Aorta (tissue), 5 donors: ENCODE data around the gene KRT7. TPM values are rescaled to one million over a fixed set of nuclear protein-coding genes. Genes with fewer than 3 reads are reported as not detected.

Experiments
- ATAC-seq: fragments of 200-7000 bp; cut with Tn5 transposase; one replicate; pipeline ENCODE4 v1.9.1; 2022; ENCODE audit warnings: moderate library complexity; ENCODE audit not compliant: low FRiP score
- DNase-seq, 2 donors: peaks; one replicate each; pipeline ENCODE4 v3.0.0-alpha.2; 2020
- H3K27ac ChIP-seq, 2 donors: one replicate each; pipeline ENCODE4 v1.5.1; 2013; ENCODE audit warnings: low read length in 2 of 2, mild to moderate bottlenecking in 2 of 2, moderate library complexity in 2 of 2, control low read depth in 1 of 2, inconsistent platforms in 1 of 2, low read depth in 1 of 2
- H3K27me3 ChIP-seq, 2 donors: one replicate each; pipeline ENCODE4 v1.6.1; 2013; ENCODE audit warnings: control low read depth in 1 of 2, low read length in 1 of 2, mild to moderate bottlenecking in 1 of 2, moderate library complexity in 1 of 2; ENCODE audit not compliant: insufficient read depth in 2 of 2, control insufficient read depth in 1 of 2
- H3K36me3 ChIP-seq, 2 donors: one replicate each; pipeline ENCODE4 v1.6.1; 2013; ENCODE audit warnings: control low read depth in 1 of 2, low read length in 1 of 2, mild to moderate bottlenecking in 1 of 2; ENCODE audit not compliant: insufficient read depth in 2 of 2, control insufficient read depth in 1 of 2
- H3K4me1 ChIP-seq, 2 donors: one replicate each; pipeline ENCODE4 v1.6.1; 2013; ENCODE audit warnings: low read length in 2 of 2, control low read depth in 1 of 2, mild to moderate bottlenecking in 1 of 2, moderate library complexity in 1 of 2; ENCODE audit not compliant: insufficient read depth in 2 of 2, control insufficient read depth in 1 of 2
- H3K4me3 ChIP-seq, 2 donors: one replicate each; pipeline ENCODE4 v1.5.1; 2013; ENCODE audit warnings: low read length in 2 of 2, control low read depth in 1 of 2, mild to moderate bottlenecking in 1 of 2
- H3K9me3 ChIP-seq: one replicate; pipeline ENCODE4 v1.6.1; 2013; ENCODE audit warnings: mild to moderate bottlenecking, low read length; ENCODE audit not compliant: control insufficient read depth
- WGBS, 2 donors: extraction: QIAGEN DNeasy Blood & Tissue Kit; methylation state at CpG; one replicate each; pipeline ENCODE4 v1.1.7; 2013; 5-methylcytosine and 5-hydroxymethylcytosine counted together
- intact Hi-C, 2 donors: fragments of 100-400 bp; cut with DNase I; formaldehyde crosslinking; loops; one replicate each; pipeline versions ENCODE4 v1.14.2 to v1.15.0; 2022
- polyA plus RNA-seq, 2 donors: library from polyadenylated mRNA; stranded (reverse); fragments of 200-250 nt; gene quantifications; one replicate each; pipeline ENCODE4 v1.2.3, GENCODE V29; 2013
- total RNA-seq, 2 donors: library from RNA; stranded (reverse); fragmentation: NEBNext Ultra II Directional; extraction: Animal tissue kit (Norgen Biotek cat#: 25700); gene quantifications; one replicate each; pipeline ENCODE4 v1.2.1, GENCODE V29; 2021
- donor health status: healthy with polysubstance abuse.
- donor health status: Bipolar disorder and iron deficiency.
- donor health status: DM: no; HTN: no; CAD: no.
- donor health status: DM: no; HTN: no; CAD: no.
- donor health status: DM: yes; HTN: yes; CAD: no.

The KRT7 gene
- total and polyA plus RNA-seq, 4 donors, result 8.7 to 110 (median 50.0) TPM

DNA sequence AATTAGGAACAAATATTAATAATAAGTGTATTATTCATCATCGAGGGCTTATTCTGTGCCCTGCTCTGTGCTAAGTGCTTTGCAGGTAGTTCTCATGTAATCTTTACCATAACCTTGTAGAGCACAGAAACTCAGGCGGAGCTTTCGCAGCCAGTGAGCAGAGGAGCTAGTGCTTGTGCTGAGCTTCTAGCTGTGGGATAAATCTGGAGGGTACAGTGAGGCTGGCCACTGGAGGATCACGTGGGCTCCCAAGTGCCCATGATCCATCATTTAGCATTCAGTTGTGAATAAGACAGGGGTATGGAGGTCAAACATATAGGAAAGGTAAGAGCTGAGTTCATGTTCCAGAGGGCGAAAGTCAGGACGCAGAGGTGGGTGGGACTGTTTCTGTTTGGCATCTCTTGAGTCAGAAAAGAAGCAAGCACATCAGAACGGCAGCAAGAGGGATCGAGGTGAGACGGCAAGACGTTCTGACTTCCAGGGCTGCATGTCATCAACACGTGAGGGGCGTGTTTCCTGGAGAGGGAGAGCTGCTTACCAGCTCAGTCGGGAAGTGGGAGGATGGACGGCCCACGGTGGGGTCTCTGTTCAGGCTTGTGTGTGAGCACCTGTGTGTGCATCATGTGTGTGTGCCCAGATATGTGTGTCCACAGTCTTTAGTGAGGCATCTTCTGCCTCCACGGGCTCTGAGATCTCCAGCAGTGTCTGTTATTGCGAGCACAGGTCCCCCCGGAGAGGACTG lies 24.4 kb upstream of the KRT7 start:
- peak in 1 of 2 donors; percentile 60 for DNase-seq

DNA sequence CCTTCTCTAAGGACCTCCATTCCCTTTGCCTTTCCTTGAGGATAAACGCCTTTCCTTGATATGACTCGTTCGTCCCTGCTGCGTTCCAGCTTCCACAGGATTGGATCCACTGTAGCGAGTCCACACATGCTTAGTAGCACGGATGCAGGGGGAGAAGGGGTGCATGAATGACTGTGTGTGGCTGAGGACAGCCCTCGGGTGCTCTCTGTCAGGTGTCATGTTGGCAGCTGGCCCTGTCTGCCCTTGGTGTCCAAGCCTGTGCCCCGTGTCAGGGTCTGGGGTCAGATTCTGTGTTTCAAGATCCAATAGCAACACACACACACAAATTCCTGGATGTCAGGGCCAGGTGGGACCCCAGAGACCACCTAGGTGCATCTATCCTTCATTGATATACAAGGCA lies 23.7 kb upstream of the KRT7 start:
- WGBS, 2 donors, result 86 to 87% methylated on average over 8 of the region's 8 CpGs
- ATAC-seq, result no peak
- H3K9me3 ChIP-seq, result no peaks in the 10 kb centered on the region
- no peak overlapping the region for H3K4me3 ChIP-seq
- intact Hi-C loops, result no loop called here
- DNase-seq, result peak in 1 of 2 donors; percentile 68
- H3K27ac ChIP-seq, result no peak overlapping the region
- no peaks in the 10 kb centered on the region for H3K36me3 ChIP-seq
- no peaks in the 10 kb centered on the region for H3K27me3 ChIP-seq
- H3K4me1 ChIP-seq, result no peaks in the 10 kb centered on the region

More for the DNA sequence above, 24.4 kb upstream of the KRT7 start:
- H3K27me3 ChIP-seq, result no peaks in the 10 kb centered on the region
- no peaks in the 10 kb centered on the region for H3K9me3 ChIP-seq
- no peaks in the 10 kb centered on the region for H3K4me1 ChIP-seq
- 84 to 86% methylated on average over 18 of the region's 18 CpGs for WGBS, 2 donors
- no peak overlapping the region for H3K27ac ChIP-seq
- no peak overlapping the region for H3K4me3 ChIP-seq
- ATAC-seq, result no peak
- no peaks in the 10 kb centered on the region for H3K36me3 ChIP-seq
- intact Hi-C loops, result no loop called here

DNA sequence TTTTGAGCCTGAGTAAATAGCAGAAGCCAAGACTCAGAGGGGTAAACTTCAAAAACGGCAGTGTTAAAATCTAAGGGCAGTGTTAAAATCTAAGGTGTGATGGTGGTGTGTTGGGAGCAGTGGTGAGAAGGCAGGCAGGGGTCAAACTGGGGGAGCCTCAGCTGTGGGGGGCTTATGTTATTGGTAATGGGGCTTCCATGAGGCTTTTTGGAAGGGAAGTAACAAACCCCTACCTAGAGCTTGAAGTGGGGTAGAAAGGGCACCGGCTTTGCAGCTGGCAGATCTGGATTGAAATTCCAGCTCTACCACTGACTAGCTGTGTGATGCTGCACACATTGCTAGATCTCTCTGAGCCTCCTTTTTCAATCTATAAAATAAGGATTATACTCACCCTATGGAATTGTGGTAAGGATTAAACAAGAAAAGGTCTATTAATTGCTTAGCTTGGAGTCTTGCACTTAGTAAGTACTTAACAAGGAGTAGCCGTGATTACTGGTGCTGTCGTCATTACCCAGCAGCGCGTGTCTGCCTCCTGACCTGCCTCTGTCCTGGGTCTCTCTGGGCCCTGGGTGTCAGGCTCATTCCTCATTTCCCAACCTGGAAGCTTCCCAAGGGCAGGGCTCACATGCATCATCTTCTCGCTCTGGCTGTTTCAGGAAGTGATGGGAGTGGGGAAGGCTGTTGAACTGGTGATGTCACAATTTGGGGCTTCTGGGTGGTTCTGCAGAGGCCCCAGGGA lies 22.7 kb upstream of the KRT7 start:
- Histone ChIP-seq H3K36me3 (no peaks in the 10 kb centered on the region), H3K4me3 (no peak overlapping the region), H3K9me3 (no peaks in the 10 kb centered on the region), H3K27me3 (no peaks in the 10 kb centered on the region), H3K4me1 (no peaks in the 10 kb centered on the region), H3K27ac (no peak overlapping the region)
- ATAC-seq (no peak), DNase-seq (peak in 1 of 2 donors; percentile 67)
- intact Hi-C loops, result loop anchor here (5.0 kb wide), 2 partner anchors 112 to 117 kb away; partner anchors contain the start of gene KRT83 (in 1 of the 2)
- 93 to 94% methylated on average over 7 of the region's 7 CpGs for WGBS, 2 donors

DNA sequence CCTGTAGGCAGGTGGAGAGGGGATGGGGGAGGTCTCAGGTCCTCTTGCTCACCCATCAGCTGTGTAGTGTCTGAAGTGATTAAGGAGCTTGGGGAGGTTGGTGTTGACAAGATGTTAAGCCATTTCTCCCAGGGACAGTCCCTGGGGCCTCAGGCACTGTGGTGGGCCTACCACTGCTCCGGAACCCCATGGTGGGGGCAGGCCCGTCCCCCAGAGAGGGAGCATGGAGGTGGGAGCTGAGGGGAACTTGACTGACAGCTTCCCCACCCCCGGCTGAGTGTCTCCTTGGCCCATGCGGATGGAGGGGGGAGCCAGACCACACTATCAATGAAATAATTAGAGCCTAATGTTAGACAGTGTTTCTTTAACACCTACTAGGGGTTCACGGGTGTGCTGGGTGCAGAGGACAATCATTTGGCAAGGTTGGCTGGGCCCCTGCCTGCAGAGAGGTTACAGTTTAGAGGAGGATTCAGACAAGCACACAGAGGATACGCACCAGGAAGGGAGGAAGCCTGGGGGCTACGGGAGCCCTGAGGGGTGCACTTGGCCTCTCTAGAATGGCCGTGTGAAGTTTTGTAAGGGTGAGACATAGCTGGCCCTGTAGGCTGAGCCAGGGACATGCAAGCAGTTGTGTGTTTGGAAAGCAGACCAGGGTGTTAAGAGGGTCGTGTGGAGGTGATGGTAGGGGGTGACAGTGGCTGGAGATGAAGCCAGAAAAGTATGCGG lies 22.0 kb upstream of the KRT7 start:
- Histone ChIP-seq H3K27ac (no peak overlapping the region), H3K4me3 (no peak overlapping the region), H3K4me1 (no peaks in the 10 kb centered on the region), H3K9me3 (no peaks in the 10 kb centered on the region), H3K27me3 (no peaks in the 10 kb centered on the region), H3K36me3 (no peaks in the 10 kb centered on the region)
- intact Hi-C loops, result loop anchor here (5.0 kb wide), 2 partner anchors 111 to 116 kb away; partner anchors contain the start of gene KRT83 (in 1 of the 2)
- DNase-seq (peak in 1 of 2 donors; percentile 57), ATAC-seq (no peak)
- WGBS, 2 donors, result 84 to 85% methylated on average over 10 of the region's 10 CpGs

DNA sequence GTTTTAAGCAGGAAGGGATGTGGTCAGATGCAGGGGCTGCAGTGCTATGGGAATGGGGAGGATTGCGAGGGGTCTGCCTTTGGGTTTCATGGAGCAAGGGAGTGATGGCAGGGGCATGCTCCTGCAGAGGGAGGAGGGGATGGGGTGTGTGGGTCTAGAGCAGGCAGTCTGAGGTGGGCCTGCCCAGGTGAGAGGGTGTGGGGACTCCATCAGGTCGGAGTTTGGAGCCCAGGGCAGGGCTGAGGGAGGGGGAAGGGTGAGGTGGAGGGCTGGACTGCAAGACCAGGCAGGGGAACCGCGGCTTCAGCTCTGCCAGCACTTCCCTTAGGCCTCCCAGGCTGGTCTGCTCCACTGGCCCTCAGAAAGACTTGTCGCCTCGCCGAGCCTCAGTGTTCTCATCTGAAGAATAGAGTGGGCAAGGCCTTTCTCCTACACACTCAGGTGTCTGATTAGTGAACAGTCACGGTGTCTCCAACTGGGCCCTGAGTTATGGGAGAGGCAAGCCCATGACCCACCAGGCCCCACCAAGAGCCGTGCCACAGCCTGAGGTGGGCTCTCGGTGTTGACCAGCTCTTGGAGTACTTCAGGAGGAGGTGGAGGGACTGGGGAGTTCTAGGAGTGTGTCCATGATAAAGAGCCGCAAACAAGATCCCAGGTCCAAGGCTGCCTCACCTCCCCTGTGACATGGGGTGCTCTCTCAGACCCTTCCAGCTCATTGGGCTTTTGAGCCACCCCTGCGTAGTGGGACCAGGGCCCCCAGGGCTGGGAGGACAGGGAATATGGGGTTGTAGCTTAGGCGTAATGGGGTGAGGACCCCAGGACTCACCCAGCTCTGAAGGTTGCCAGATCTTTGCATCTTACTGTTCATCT lies 21.1 kb upstream of the KRT7 start:
- no peak for ATAC-seq
- DNase-seq, result peak; percentile 30 to 64
- WGBS, 2 donors, result 95 to 97% methylated on average over 13 of the region's 13 CpGs
- no peaks in the 10 kb centered on the region for H3K36me3 ChIP-seq
- intact Hi-C loops, result loop anchor here (5.0 kb wide), 2 partner anchors 110 to 115 kb away; partner anchors contain the start of gene KRT83 (in 1 of the 2)
- no peaks in the 10 kb centered on the region for H3K9me3 ChIP-seq
- no peak overlapping the region for H3K27ac ChIP-seq
- H3K4me3 ChIP-seq, result no peak overlapping the region
- no peaks in the 10 kb centered on the region for H3K27me3 ChIP-seq
- no peaks in the 10 kb centered on the region for H3K4me1 ChIP-seq

DNA sequence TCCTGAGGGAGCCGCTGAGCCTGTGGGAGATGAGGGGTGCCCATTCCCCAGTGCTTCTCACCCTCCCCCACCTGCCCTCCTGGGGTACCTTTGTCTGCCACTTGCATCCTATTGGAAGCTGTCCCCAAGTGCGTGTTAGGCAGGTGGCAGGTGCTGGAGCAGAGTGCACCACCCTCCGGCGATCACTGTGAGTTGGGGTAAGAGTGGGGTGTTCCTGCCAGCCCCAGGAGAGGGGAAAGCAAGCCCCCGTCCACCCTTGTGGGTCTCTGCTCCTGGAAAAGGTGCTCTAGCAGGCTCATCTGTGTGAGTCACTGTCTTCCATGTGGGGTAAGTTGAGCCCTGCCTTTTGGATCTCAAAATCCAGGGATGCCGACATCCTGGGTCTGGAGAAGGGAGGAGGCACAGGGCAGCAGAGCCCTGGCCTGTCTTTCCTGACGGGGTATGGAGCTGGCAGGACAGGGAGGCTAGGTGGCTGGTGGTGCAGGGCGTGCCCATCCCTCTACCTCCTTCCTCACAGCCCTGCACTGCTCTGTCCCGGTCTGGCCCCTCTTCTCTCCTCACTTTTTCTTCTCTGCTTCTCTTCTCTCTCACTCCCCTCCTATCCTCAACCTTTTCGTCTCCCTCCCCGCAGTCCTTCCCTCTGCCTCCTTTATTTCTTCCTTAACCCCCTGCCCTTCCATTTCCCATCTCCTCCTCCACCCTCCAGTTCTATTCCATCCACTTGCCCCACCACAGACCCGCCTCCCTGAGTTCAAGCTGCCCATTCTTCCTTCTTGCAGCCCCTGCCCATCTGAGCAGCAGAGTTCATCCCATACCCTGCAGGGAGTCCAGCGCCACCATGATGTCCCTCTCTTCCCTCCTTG lies 20.1 kb upstream of the KRT7 start:
- Histone ChIP-seq H3K27me3 (no peaks in the 10 kb centered on the region), H3K4me3 (no peak overlapping the region), H3K9me3 (no peaks in the 10 kb centered on the region), H3K27ac (no peak overlapping the region), H3K4me1 (peaks cover 0 to 4% of the 10 kb centered on the region in 2 donors), H3K36me3 (no peaks in the 10 kb centered on the region)
- ATAC-seq (no peak), DNase-seq (peak; percentile 26 to 33)
- intact Hi-C loops, result loop anchor here (5.0 kb wide), 2 partner anchors 109 to 114 kb away; partner anchors contain the start of gene KRT83 (in 1 of the 2)
- 92 to 94% methylated on average over 12 to 13 of the region's 13 CpGs for WGBS, 2 donors

DNA sequence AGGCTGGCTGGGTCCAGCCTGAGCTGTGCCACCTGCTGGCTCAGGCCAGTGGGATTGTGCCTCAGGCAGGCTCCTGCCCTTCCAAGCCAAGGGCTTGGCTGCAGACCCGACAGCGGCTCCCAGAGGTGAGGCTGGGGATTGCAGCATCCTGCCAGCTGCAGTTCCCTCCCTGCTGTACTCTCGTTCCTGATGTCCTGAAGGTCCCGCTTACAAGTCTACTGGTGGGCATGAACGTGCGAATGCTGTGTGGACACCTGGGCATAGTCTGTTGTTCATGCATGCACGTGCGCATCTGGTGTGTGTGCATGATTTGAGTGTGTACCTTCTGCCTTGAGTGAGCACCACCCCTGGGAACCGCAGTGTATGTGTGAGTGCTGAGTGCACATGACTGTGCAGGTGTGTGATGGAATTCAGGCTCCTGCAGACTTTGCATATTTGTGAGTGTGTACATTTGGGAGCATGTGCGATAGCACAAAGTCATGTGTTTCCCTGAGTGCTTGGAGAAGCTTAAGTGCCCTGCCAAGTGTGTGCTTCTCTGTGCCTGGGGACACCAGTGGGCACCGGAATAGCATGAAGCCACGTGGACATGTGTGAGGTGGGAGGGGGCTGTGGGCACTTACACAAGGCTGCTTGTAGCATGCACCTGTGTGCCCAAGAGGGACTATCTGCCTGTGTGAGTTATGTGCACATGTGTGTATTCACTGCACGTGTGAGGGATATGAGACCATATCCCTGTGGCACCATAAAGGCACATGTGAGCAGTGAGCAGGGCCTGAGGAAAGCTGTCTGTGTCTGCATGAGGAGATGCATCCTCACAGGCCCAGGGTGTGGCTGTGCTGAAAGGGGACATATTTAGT lies 19.3 kb upstream of the KRT7 start:
- Histone ChIP-seq H3K36me3 (no peaks in the 10 kb centered on the region), H3K9me3 (no peaks in the 10 kb centered on the region), H3K4me3 (no peak overlapping the region), H3K27me3 (no peaks in the 10 kb centered on the region), H3K27ac (no peak overlapping the region), H3K4me1 (peaks cover 0 to 4% of the 10 kb centered on the region in 2 donors)
- intact Hi-C loops, result loop anchor here (5.0 kb wide), 2 partner anchors 109 to 114 kb away; partner anchors contain the start of gene KRT83 (in 1 of the 2)
- peak; percentile 85 to 93 for DNase-seq
- 46% methylated on average over 13 of the region's 13 CpGs for WGBS, 2 donors
- peak; percentile 83 for ATAC-seq
